ENCODE measurements around the gene CLEC20A.

CLEC20A gene

DNA sequence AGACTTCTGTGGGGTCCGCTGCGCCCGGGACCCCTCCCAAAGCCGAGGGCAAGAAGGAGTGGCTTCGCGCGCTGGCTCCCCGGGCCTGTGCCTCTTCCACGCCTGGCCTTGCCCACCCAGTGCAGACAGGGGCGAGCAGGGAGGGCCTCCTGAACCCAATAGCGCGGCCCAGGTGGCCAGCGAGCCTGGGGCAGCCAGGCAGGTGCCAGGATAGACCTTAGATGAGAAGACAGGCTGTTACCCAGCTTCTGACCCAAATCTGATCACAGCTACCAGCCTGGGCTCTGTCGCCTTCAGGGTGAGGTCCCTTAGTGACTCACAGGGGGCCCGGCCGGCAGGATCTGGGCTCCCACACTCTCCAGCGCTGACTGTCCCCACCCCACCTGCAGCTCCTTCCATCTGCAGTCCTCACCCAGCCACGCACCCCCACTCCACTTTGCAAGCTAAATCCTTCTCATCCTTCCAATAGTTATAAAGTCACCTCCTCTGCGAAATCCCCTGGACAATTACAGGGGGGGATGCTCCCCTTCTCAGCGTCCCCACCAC lies 9.6 kb downstream of the CLEC20A start:
- TF ChIP-seq FOXP2 (optimal IDR thresholded peaks at IDR 0.05; ENCODE audit: borderline replicate concordance, extremely low read depth, extremely low read length, insufficient read depth) (no peak), TAF1 (IDR thresholded peaks at IDR 0.05; ENCODE audit: borderline replicate concordance, insufficient read depth, low read length) (no peak), POLR2AphosphoS5 (IDR thresholded peaks at IDR 0.05; ENCODE audit: low read depth, low read length) (no peak), SIN3A (IDR thresholded peaks at IDR 0.05; ENCODE audit: borderline replicate concordance, insufficient read depth, low read length) (no peak)
- TF ChIP-seq, protein P1, sequence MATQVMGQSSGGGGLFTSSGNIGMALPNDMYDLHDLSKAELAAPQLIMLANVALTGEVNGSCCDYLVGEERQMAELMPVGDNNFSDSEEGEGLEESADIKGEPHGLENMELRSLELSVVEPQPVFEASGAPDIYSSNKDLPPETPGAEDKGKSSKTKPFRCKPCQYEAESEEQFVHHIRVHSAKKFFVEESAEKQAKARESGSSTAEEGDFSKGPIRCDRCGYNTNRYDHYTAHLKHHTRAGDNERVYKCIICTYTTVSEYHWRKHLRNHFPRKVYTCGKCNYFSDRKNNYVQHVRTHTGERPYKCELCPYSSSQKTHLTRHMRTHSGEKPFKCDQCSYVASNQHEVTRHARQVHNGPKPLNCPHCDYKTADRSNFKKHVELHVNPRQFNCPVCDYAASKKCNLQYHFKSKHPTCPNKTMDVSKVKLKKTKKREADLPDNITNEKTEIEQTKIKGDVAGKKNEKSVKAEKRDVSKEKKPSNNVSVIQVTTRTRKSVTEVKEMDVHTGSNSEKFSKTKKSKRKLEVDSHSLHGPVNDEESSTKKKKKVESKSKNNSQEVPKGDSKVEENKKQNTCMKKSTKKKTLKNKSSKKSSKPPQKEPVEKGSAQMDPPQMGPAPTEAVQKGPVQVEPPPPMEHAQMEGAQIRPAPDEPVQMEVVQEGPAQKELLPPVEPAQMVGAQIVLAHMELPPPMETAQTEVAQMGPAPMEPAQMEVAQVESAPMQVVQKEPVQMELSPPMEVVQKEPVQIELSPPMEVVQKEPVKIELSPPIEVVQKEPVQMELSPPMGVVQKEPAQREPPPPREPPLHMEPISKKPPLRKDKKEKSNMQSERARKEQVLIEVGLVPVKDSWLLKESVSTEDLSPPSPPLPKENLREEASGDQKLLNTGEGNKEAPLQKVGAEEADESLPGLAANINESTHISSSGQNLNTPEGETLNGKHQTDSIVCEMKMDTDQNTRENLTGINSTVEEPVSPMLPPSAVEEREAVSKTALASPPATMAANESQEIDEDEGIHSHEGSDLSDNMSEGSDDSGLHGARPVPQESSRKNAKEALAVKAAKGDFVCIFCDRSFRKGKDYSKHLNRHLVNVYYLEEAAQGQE (IDR thresholded peaks at IDR 0.05; ENCODE audit: insufficient read depth in 1 of 2, low read depth in 2 of 2, low read length in 2 of 2): no peak

DNA sequence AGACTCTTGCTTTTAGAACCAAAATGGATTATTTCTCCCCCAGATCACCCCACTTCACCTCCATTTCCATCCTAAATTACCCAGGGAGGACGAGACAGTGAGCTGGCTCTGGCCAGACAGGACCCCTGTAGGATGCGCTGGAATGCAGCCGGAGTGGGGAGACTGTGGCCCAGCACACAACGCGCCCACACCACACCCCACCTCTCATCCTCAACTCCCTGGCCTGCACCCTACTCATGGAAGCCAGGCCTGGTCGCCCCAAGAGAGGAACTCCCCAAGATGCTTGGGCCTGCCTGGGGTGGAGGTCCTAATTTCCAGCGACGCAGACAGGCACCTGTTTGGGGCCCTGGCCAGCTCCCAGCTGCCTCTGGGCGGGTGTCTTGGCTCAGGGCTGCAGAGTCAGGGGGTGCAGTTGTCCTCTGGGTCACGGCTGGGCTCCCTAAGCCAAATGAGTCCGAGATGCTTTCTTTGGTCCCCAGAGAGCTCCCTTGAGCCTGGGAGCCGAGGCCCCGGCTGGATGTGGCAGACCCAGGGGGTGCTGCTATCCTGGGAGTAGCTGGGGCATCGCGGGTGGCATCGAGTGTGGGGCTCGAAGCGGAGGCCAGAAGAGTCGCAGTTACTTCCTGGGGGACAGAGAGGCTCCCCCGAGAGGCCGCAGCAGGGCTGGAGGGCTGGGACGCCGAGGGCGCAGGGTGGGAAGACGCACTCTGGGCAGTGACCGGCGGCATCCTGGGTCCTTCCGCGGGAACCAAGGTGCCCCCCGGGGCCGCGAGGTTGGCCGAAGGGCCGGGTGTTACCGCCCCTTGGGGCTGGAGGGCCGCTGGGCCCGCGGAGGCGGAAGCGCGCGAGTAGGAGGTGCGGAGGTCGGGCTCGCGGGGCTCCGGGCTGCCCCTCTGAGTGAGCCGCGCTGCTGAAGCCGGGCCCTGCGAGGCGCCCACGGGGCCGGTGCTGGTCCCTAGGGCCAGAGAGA lies 10.4 kb downstream of the CLEC20A start:
- TF ChIP-seq, protein P1 (IDR thresholded peaks at IDR 0.05; ENCODE audit: insufficient read depth in 1 of 2, low read depth in 2 of 2, low read length in 2 of 2): no peak
- TF ChIP-seq POLR2AphosphoS5 (IDR thresholded peaks at IDR 0.05; ENCODE audit: low read depth, low read length) (no peak), TAF1 (IDR thresholded peaks at IDR 0.05; ENCODE audit: borderline replicate concordance, insufficient read depth, low read length) (no peak), FOXP2 (optimal IDR thresholded peaks at IDR 0.05; ENCODE audit: borderline replicate concordance, extremely low read depth, extremely low read length, insufficient read depth) (no peak), SIN3A (IDR thresholded peaks at IDR 0.05; ENCODE audit: borderline replicate concordance, insufficient read depth, low read length) (no peak)

DNA sequence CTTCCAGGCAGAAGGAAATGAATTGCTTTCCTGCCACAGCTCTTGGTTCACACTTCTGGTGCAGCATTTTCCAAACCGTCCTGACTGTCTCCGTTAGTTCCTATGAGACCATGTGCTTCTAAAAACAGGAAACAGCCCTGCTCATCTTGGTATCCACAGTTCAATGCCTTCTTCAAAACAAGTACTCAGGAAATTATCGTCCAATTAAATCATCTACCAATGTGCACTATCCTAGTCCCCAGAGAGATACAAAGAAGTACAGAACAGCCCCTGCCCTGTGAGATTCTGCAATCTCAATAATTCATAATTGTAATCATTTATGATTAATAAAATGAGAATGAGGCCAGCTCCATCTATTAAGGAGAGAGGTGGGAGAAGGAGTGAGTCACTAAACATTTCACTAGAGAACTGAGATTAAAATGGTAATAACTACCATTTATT lies 11.2 kb downstream of the CLEC20A start:
- TF ChIP-seq POLR2AphosphoS5 (IDR thresholded peaks at IDR 0.05; ENCODE audit: low read depth, low read length) (no peak), SIN3A (IDR thresholded peaks at IDR 0.05; ENCODE audit: borderline replicate concordance, insufficient read depth, low read length) (no peak), TAF1 (IDR thresholded peaks at IDR 0.05; ENCODE audit: borderline replicate concordance, insufficient read depth, low read length) (no peak), FOXP2 (optimal IDR thresholded peaks at IDR 0.05; ENCODE audit: borderline replicate concordance, extremely low read depth, extremely low read length, insufficient read depth) (no peak)
- TF ChIP-seq, protein P1 (IDR thresholded peaks at IDR 0.05; ENCODE audit: insufficient read depth in 1 of 2, low read depth in 2 of 2, low read length in 2 of 2): no peak

DNA sequence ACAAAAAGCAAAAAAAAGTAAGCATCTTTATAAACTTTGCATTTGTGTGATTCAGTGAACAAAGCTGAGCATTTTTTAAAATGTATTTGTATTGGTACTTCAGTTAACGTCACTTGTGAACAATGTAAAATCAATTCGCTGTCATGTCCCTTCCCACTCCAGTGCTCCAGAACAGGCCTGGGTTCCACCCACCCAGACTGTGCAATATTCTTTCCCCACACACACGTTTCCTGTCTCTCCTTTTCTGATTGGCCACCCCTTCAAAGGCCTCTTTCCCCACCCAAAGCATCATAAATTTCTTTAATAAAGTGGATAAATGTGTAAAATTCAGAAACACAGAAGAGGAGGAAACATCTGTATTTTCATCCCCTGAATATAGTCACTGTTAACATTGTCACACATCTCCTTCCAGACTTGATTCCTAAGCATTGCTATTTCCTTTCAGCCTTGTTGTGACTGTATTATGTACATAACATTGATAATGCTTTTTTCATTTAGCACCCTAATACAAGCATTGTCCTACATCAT lies 12.0 kb downstream of the CLEC20A start:
- TF ChIP-seq POLR2AphosphoS5 (IDR thresholded peaks at IDR 0.05; ENCODE audit: low read depth, low read length) (no peak), SIN3A (IDR thresholded peaks at IDR 0.05; ENCODE audit: borderline replicate concordance, insufficient read depth, low read length) (no peak), FOXP2 (optimal IDR thresholded peaks at IDR 0.05; ENCODE audit: borderline replicate concordance, extremely low read depth, extremely low read length, insufficient read depth) (no peak), TAF1 (IDR thresholded peaks at IDR 0.05; ENCODE audit: borderline replicate concordance, insufficient read depth, low read length) (no peak)
- TF ChIP-seq, protein P1 (IDR thresholded peaks at IDR 0.05; ENCODE audit: insufficient read depth in 1 of 2, low read depth in 2 of 2, low read length in 2 of 2): no peak

Data from PFSK-1 (cell line).